Body of pancreas (tissue), 4 donors: Measurements from ENCODE around the gene SMPD3.

Source experiments
- POLR2A ChIP-seq, 3 donors: fragments of 450-650 bp; IDR thresholded peaks; one replicate each; pipeline ENCODE4 v1.6.1; 2016; ENCODE audit warnings: antibody characterized with exemption in 3 of 3, mild to moderate bottlenecking in 2 of 3
- TF ChIP-seq, protein P1 (sequence below), 7 experiments: fragments of 450-650 bp in 4 of 7; fragments of 200-600 bp in 3 of 7; sonication (generic) in 3 of 7; IDR thresholded peaks; one replicate each; pipeline ENCODE4 v1.5.1; 2016 to 2019; ENCODE audit warnings: antibody characterized with exemption in 7 of 7

DNA sequence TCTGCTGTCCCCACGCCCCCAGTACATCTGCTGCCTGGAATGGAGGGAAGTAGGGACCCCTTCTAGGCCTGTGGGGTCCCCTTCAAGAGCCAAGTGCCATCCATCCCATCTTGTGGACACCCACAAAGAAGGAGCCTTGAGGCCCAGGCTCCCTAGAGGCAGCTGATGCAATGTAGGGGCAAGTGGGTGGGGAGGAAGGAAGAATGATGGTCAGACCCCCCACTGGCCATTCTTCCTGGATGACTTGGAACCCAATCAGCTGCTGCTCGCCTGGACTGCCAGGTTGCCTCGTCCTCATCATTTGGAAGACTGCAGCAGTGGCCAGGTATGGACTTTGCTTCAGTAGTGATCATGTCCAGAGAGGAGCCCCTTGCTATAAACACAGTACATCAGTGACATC lies 48.9 kb downstream of the SMPD3 start:
- TF ChIP-seq, protein P1, sequence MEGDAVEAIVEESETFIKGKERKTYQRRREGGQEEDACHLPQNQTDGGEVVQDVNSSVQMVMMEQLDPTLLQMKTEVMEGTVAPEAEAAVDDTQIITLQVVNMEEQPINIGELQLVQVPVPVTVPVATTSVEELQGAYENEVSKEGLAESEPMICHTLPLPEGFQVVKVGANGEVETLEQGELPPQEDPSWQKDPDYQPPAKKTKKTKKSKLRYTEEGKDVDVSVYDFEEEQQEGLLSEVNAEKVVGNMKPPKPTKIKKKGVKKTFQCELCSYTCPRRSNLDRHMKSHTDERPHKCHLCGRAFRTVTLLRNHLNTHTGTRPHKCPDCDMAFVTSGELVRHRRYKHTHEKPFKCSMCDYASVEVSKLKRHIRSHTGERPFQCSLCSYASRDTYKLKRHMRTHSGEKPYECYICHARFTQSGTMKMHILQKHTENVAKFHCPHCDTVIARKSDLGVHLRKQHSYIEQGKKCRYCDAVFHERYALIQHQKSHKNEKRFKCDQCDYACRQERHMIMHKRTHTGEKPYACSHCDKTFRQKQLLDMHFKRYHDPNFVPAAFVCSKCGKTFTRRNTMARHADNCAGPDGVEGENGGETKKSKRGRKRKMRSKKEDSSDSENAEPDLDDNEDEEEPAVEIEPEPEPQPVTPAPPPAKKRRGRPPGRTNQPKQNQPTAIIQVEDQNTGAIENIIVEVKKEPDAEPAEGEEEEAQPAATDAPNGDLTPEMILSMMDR (IDR thresholded peaks at IDR 0.05), result no peak
- no peak for TF ChIP-seq POLR2A (IDR thresholded peaks at IDR 0.05)
